Islet precursor cell (in vitro differentiated cells): Measurements from ENCODE around the gene CHURC1.
A peak's percentile ranks its signal among the peaks of the same experiment; 100 is the strongest.

Source experiments
- DNase-seq: peaks from one replicate; pipeline ENCODE4 v3.0.0-alpha.2; 2018

CHURC1 gene

GRCh38 chr14:64914237-64915028, at the start of gene CHURC1:
Gene CHURC1 (plus strand): TSS chr14:64914455. CDS start chr14:64914496, 41 bp downstream.
- peak; percentile 99 for DNase-seq

- no peak for DNase-seq
Measured at GRCh38 chr14:64865109-64865508, 49.1 kb upstream of the CHURC1 start.

GRCh38 chr14:64865992-64866391, 48.3 kb upstream of the CHURC1 start:
- DNase-seq, result no peak

GRCh38 chr14:64867182-64867581, 47.1 kb upstream of the CHURC1 start:
- no peak for DNase-seq

GRCh38 chr14:64868379-64868778, 45.9 kb upstream of the CHURC1 start:
- DNase-seq, result no peak

GRCh38 chr14:64868841-64869240, 45.4 kb upstream of the CHURC1 start:
- DNase-seq, result no peak

- no peak for DNase-seq
Measured at GRCh38 chr14:64870160-64870559, 44.1 kb upstream of the CHURC1 start.

- DNase-seq, result no peak
Measured at GRCh38 chr14:64871344-64871743, 42.9 kb upstream of the CHURC1 start.

- DNase-seq, result no peak
Measured at GRCh38 chr14:64873506-64874219, 40.6 kb upstream of the CHURC1 start.

- no peak for DNase-seq
Measured at GRCh38 chr14:64875350-64875749, 38.9 kb upstream of the CHURC1 start.

- DNase-seq, result no peak
Measured at GRCh38 chr14:64877846-64878245, 36.4 kb upstream of the CHURC1 start.

GRCh38 chr14:64878837-64879634, 35.2 kb upstream of the CHURC1 start:
- peak; percentile 67 for DNase-seq

GRCh38 chr14:64879635-64880220, 34.5 kb upstream of the CHURC1 start, which contains the start of gene SPTB:
Gene SPTB (minus strand): TSS chr14:64879907. CDS start chr14:64823094, 56,813 bp downstream.
- peak; percentile 76 for DNase-seq

GRCh38 chr14:64880221-64881121, 33.8 kb upstream of the CHURC1 start:
- peak; percentile 80 for DNase-seq

GRCh38 chr14:64885559-64885958, 28.7 kb upstream of the CHURC1 start:
- no peak for DNase-seq

GRCh38 chr14:64889352-64889751, 24.9 kb upstream of the CHURC1 start:
- DNase-seq, result no peak

GRCh38 chr14:64891173-64891838, 22.9 kb upstream of the CHURC1 start:
- no peak for DNase-seq

GRCh38 chr14:64891839-64892375, 22.3 kb upstream of the CHURC1 start:
- no peak for DNase-seq

GRCh38 chr14:64899958-64900357, 14.3 kb upstream of the CHURC1 start:
- DNase-seq, result no peak

- no peak for DNase-seq
Measured at GRCh38 chr14:64906022-64906421, 8.2 kb upstream of the CHURC1 start.
